Measurements from ENCODE around the gene ULBP2. TPM values are rescaled to one million over a fixed set of nuclear protein-coding genes. Genes with fewer than 3 reads are reported as not detected.
A peak's percentile ranks its signal among the peaks of the same experiment; 100 is the strongest.

ULBP2 gene
- total RNA-seq, 2 experiments from 2014 or later, result 1.8 to 1.9 TPM

DNA sequence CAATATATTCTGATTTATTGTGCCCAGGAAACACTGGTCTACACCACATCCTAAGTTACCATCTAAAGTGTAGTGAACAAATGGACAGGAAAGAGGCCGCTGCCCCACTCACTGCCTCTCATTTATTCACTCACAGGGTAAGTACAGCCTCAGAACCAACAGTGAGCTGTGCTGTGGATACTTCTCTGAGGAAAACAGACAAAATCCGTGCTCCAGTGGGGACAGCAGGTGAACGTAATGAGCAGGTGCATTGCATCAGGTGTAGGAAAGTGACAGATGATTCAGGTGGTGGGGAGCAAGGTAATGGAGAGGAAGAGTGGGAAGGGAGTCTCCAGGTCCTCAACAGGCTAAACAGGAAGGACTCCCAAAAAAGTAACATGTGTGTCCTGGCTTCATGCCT, 8.4 kb upstream of the ULBP2 start:
- TF ChIP-seq CTCF (IDR thresholded peaks at IDR 0.05), result no peak
- Histone ChIP-seq H3K9me3 (ENCODE audit: control insufficient read depth in 1 of 2, insufficient read depth in 1 of 2, low read length in 2 of 2) (peaks cover 0 to 4% of the 10 kb centered on the region in 2 experiments), H3K4me3 (ENCODE audit: low read length) (no peak overlapping the region), H3K4me1 (ENCODE audit: insufficient read depth, low read length) (peaks cover 10% of the 10 kb centered on the region), H3K36me3 (ENCODE audit: insufficient read depth, low read length) (no peaks in the 10 kb centered on the region), H3K27ac (ENCODE audit: low read depth in 1 of 2, low read length in 2 of 2) (no peak overlapping the region), H3K27me3 (ENCODE audit: control insufficient read depth in 1 of 2, insufficient read depth in 2 of 2, low read length in 2 of 2) (peaks cover 54 to 85% of the 10 kb centered on the region in 2 experiments)
- intact Hi-C loops (cut with DNase I, micrococcal nuclease), result loop anchor here in 1 of 2 experiments (1.0 to 10.0 kb wide), 3 partner anchors 84 to 879 kb away; no protein-coding TSS in a partner anchor
- H3K4me1 Mint-ChIP-seq (ENCODE audit: low read depth), result peaks cover 3% of the 10 kb centered on the region
- ChIA-PET CTCF (interaction anchor here (2.5 kb wide), 1 partner anchor 83 kb away, joined by 10 read pairs; no protein-coding TSS in a partner anchor), POLR2A (no interaction called here)
- H3K4me3 Mint-ChIP-seq, result no peak overlapping the region
- H3K9me3 Mint-ChIP-seq, result no peaks in the 10 kb centered on the region
- H3K27me3 Mint-ChIP-seq, result peaks cover 93% of the 10 kb centered on the region
- no peak overlapping the region for H3K27ac Mint-ChIP-seq
- no peak for DNase-seq
- no peaks in the 10 kb centered on the region for H3K36me3 Mint-ChIP-seq (ENCODE audit: low read depth)
- no peak for ATAC-seq (ENCODE audit: poor library complexity)

DNA sequence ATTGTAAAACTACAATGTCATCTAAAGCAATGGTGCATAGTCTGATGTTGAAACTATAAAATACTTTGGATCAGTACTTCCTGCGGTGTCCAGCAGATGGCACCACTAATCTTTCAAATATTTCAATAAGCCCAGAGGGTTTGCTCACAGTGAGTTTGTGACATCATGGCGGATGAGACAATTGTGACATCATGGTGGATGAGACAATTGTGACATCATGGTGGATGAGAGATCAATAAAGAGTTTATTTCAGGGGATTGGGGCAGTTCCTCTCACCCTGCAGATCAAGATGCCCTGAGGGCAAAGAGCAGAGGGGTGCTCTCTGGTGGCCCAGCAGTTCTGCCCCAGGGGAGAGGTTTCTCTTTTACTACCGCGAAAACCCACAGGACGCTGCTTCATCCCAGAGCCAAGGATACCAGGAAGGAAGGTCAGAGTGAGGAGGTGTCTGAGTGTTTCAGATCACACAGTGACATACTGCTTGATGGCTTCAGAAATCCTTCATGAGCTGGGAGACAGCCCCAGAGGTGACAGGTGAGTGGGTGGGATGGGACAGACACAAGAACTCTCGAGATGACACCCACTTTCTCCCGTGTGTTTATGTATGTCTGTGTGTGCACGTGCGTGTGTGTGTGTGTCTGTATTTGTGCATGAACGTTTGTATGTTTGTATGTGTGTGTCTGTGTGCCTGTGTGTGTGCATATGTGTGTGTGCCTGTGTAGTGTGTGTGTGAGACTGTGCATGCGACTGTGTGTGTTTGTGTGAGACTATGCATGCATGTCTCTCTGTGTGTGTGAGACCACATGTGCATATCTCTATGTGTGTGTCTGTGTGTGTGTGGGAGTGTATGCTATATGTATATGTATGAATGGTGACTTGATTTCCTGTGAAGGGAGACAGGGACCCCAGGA, 7.3 kb upstream of the ULBP2 start:
- H3K27me3 ChIP-seq (ENCODE audit: control insufficient read depth in 1 of 2, insufficient read depth in 2 of 2, low read length in 2 of 2), result peaks cover 56 to 85% of the 10 kb centered on the region in 2 experiments
- intact Hi-C loops (cut with DNase I, micrococcal nuclease), result loop anchor here (1.0 to 10.0 kb wide), 4 partner anchors 27 to 878 kb away; no protein-coding TSS in a partner anchor
- H3K27me3 Mint-ChIP-seq, result peaks cover 91% of the 10 kb centered on the region
- ATAC-seq (ENCODE audit: poor library complexity) (peak; percentile 67), DNase-seq (peak; percentile 50 to 88 (median 66))
- no peaks in the 10 kb centered on the region for H3K36me3 ChIP-seq (ENCODE audit: insufficient read depth, low read length)
- H3K4me1 ChIP-seq (ENCODE audit: insufficient read depth, low read length), result peaks cover 20% of the 10 kb centered on the region
- no peaks in the 10 kb centered on the region for H3K9me3 Mint-ChIP-seq
- peak; percentile 89 for TF ChIP-seq CTCF (IDR thresholded peaks at IDR 0.05)
- no peaks in the 10 kb centered on the region for H3K36me3 Mint-ChIP-seq (ENCODE audit: low read depth)
- no peak overlapping the region for H3K4me3 ChIP-seq (ENCODE audit: low read length)
- H3K9me3 ChIP-seq (ENCODE audit: control insufficient read depth in 1 of 2, insufficient read depth in 1 of 2, low read length in 2 of 2), result peaks cover 0 to 10% of the 10 kb centered on the region in 2 experiments
- H3K4me1 Mint-ChIP-seq (ENCODE audit: low read depth), result peaks cover 14% of the 10 kb centered on the region
- no peak overlapping the region for H3K27ac Mint-ChIP-seq
- peak overlapping the region; percentile 7 for H3K4me3 Mint-ChIP-seq
- CTCF ChIA-PET, result interaction anchor here (1.5 kb wide), 1 partner anchor 82 kb away, joined by 5 read pairs; no protein-coding TSS in a partner anchor
- POLR2A ChIA-PET, result no interaction called here
- no peak overlapping the region for H3K27ac ChIP-seq (ENCODE audit: low read depth in 1 of 2, low read length in 2 of 2)

- intact Hi-C loops (cut with DNase I, micrococcal nuclease), result loop anchor here in 1 of 2 experiments (10.0 kb wide), 1 partner anchor 400 kb away; no protein-coding TSS in a partner anchor
- Histone ChIP-seq H3K4me1 (ENCODE audit: insufficient read depth, low read length) (peaks cover 22% of the 10 kb centered on the region), H3K9me3 (ENCODE audit: control insufficient read depth in 1 of 2, insufficient read depth in 1 of 2, low read length in 2 of 2) (peaks cover 0 to 10% of the 10 kb centered on the region in 2 experiments), H3K4me3 (ENCODE audit: low read length) (no peak overlapping the region), H3K27ac (ENCODE audit: low read depth in 1 of 2, low read length in 2 of 2) (no peak overlapping the region), H3K27me3 (ENCODE audit: control insufficient read depth in 1 of 2, insufficient read depth in 2 of 2, low read length in 2 of 2) (peaks cover 59 to 85% of the 10 kb centered on the region in 2 experiments), H3K36me3 (ENCODE audit: insufficient read depth, low read length) (no peaks in the 10 kb centered on the region)
- H3K9me3 Mint-ChIP-seq, result no peaks in the 10 kb centered on the region
- no peak overlapping the region for H3K4me3 Mint-ChIP-seq
- ChIA-PET CTCF (interaction anchor here (1.5 kb wide), 1 partner anchor 82 kb away, joined by 5 read pairs; no protein-coding TSS in a partner anchor), POLR2A (no interaction called here)
- no peak overlapping the region for H3K27ac Mint-ChIP-seq
- DNase-seq (no peak), ATAC-seq (ENCODE audit: poor library complexity) (no peak)
- TF ChIP-seq CTCF (IDR thresholded peaks at IDR 0.05), result no peak
- H3K36me3 Mint-ChIP-seq (ENCODE audit: low read depth), result no peaks in the 10 kb centered on the region
- H3K4me1 Mint-ChIP-seq (ENCODE audit: low read depth), result peaks cover 19% of the 10 kb centered on the region
- H3K27me3 Mint-ChIP-seq, result peaks cover 91% of the 10 kb centered on the region
Measured at GRCh38 chr6:149935246-149935645, 6.6 kb upstream of the ULBP2 start.

All from CD4-positive, alpha-beta T cell (primary cell).